Tibial nerve (tissue), 3 donors: ENCODE data around the gene REC114.

Experiments used
- POLR2A ChIP-seq, 2 donors: fragments of 450-650 bp; IDR thresholded peaks; one replicate each; pipeline ENCODE4 v1.6.1; 2017; ENCODE audit warnings: antibody characterized with exemption in 2 of 2, mild to moderate bottlenecking in 2 of 2, moderate library complexity in 2 of 2
- TF ChIP-seq, protein P1 (sequence below), 5 experiments: fragments of 200-600 bp in 3 of 5; fragments of 450-650 bp in 2 of 5; sonication (generic) in 3 of 5; IDR thresholded peaks; one replicate each; pipeline ENCODE4 v1.5.1; 2016 to 2019; ENCODE audit warnings: antibody characterized with exemption in 5 of 5, mild to moderate bottlenecking in 3 of 5, moderate library complexity in 2 of 5

DNA sequence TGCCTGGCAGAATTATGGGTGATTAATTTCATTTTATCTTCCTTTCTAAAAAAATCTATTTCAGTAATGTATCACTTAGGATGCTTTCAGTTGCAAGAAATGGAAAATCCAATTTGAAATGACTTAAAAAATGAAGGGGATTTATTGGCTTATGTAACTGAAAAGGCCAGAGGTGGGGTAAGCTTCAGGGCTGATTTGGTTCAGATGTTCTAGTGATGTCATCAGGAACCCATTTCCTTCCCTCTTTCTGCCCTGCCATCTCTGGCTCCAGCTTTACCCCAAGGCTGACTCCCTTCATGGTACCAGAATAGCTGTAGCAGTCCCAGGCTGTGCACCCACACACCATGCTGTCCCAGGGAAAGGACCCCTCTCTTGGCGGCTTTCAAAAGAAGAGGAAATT is 18.5 kb upstream of the REC114 start:
- TF ChIP-seq POLR2A (IDR thresholded peaks at IDR 0.05) = no peak
- TF ChIP-seq, protein P1, sequence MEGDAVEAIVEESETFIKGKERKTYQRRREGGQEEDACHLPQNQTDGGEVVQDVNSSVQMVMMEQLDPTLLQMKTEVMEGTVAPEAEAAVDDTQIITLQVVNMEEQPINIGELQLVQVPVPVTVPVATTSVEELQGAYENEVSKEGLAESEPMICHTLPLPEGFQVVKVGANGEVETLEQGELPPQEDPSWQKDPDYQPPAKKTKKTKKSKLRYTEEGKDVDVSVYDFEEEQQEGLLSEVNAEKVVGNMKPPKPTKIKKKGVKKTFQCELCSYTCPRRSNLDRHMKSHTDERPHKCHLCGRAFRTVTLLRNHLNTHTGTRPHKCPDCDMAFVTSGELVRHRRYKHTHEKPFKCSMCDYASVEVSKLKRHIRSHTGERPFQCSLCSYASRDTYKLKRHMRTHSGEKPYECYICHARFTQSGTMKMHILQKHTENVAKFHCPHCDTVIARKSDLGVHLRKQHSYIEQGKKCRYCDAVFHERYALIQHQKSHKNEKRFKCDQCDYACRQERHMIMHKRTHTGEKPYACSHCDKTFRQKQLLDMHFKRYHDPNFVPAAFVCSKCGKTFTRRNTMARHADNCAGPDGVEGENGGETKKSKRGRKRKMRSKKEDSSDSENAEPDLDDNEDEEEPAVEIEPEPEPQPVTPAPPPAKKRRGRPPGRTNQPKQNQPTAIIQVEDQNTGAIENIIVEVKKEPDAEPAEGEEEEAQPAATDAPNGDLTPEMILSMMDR (IDR thresholded peaks at IDR 0.05) = no peak
